HCEC 1CT (cell line): ENCODE data around the gene HMBS.
A peak's percentile ranks its signal among the peaks of the same experiment; 100 is the strongest.
"Not testable (repeated sequence)": the region's sequence is repeated elsewhere in the genome, so short reads cannot be mapped to it uniquely, and the experiment has no call there.

Experiments
- DNase-seq: peaks from one replicate; pipeline ENCODE4 v3.0.0-alpha.2; 2017

HMBS gene

DNA sequence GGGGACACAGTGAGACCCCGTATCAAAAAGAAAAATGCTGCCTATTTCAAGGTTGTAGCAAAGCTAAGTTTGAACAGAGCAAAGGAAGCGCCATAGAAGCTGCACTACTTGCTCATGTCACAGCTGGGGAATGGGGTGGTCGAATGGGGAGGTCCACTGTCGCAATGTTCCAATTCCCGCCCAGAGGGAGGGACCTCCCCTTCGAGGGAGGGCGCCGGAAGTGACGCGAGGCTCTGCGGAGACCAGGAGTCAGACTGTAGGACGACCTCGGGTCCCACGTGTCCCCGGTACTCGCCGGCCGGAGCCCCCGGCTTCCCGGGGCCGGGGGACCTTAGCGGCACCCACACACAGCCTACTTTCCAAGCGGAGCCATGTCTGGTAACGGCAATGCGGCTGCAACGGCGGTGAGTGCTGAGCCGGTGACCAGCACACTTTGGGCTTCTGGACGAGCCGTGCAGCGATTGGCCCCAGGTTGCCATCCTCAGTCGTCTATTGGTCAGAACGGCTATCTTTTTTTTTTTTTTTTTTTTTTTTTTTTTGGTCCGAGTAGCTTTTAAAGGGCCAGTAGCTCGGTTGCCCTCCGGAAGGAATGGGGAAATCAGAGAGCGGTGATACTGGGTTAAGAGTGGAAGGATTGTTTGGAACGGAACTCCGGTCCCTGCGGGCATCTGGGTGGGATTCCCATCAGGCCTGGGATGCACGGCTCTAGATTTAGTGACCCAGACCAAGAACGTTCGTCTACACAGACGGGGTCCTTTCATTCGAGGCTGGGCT is at the start of gene HMBS:
Gene HMBS (plus strand): TSS at position 219 of the 774 bp plus-strand sequence. CDS start 153 bp downstream, at position 372.
- DNase-seq: peak; percentile 94

DNA sequence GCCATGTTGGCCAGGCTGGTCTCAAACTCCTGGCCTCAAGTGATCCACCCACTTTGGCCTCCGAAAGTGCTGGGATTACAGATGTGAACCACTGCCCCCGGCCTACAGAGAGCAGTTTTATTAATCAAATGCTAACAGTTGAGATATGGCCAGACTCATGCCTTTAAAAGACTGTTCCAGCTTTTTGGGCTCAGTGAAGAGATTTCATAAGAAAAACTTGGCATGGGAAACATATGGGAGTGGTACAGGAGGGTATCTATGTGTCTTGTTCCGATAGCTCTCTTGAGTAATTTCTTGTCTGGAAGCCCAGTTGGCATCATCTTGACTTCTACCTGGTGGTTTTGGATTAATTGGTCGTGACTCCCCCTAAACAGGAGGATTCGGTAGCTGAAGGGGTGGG is 45.8 kb upstream of the HMBS start:
- no peak for DNase-seq

DNA sequence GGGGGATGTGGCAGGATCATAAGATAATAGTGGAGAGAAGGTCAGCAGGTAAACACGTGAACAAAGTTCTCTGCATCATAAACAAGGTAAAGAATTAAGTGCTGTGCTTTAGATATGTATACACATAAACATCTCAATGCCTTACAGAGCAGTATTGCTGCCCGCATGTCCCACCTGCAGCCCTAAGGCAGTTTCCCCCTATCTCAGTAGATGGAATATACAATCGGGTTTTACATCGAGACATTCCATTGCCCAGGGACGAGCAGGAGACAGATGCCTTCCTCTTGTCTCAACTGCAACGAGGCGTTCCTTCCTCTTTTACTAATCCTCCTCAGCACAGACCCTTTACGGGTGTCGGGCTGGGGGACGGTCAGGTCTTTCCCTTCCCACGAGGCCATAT is 45.2 kb upstream of the HMBS start:
- not testable (repeated sequence) for DNase-seq

DNA sequence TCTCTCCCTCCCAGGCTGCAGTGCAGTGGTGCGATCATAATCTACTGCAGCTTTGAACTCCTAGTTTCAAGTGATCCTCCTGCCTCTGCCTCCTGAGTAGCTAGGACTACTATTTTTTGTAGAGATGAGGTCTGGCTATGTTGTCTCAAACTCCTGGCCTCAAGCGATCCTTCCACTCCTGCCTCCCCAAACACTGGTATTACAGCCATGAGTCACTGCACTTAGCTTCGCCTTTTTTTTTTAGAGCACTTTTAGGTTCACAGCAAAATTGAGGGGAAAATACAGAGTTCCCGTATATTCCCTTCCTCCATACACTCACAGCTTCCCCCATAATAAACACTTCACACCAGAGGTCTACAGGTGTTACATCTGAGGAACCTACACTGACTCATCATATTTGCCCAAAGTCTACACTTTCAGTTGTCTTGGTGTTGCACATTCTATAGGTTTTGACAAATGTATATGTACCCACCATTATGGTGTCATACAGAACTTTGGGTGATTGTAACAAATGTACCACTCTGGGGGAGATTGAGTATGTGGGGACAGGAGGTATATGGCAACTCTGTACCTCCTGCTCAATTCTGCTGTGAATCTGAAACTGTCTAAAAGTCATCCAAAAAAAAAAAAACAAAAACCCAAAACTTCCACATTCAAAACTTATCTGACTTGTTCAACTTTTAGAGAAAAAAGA is 42.7 kb upstream of the HMBS start:
- no peak for DNase-seq

DNA sequence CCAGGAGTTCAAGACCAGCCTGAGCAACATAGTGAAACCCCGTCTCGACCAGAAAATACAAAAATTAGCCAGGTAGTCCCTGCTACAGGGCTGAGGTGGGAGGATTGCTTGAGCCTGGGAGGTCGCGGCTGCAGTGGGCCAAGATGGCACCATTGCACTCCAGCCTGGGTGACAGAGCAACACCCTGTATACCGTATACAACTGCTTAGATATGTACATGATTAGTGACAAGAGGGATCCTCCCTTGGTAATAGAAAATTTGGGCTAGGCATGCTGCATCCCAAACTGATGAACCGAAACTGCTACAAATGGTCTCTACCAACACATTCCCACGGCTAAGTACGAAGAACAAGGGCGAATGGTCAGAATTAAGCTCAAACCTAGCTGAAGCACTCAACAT is 41.8 kb upstream of the HMBS start:
- DNase-seq: no peak

DNA sequence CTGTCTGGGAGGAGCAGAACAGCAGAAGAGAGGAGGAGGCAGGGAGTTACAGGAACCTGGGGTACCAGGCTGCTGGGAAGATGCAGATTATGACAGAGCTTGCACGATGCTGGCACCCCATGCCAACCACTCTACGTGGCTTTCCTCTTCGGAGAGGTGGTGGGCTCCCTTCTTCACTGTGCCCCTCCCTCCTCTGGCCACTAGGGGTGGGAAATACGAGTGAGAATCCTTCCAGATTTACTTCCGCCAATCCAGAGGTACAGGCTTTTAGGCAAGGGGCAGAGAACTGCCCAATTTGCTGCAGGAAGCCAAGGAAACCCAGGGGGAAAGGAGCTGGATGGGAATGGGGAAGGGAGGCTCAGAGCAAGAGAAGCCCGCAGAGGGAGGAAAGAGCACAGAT is 40.0 kb upstream of the HMBS start:
- DNase-seq: no peak

DNA sequence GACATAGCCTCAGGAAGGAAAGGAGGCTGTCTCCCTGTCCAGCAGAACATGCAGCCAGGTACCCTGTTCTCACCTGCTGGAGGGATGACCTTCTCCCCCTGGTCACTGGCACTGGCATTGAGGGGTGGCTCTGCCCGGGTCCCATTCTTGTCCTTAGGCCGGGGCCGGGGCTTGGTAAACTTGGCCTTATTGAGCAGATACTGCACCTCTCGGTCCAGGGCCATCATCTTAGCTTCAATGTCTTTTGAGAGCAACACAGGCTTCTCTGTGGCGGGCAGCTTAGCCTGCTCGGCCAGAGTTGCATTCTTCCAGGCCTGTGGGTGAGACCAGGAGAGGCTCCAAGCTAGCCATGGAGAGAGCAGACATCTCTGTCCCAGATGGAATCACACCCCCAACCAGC is 38.2 kb upstream of the HMBS start:
- no peak for DNase-seq

DNA sequence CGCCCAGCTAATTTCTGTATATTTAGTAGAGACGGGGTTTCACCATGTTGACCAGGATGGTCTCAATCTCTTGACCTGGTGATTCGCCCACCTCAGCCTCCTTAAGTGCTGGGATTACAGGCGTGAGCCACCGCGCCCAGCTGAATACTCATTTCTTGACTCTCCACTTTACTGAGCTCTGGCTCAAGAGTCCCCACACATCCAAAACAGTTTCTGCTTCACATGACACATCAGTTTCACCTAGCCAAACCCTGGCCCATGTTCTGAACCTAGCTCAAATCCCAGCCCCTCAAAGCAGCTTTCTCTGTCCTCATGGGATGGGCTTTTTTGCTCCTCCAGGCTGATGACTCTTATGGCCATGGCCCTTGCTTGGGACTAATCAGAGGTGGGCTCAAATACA is 37.5 kb upstream of the HMBS start:
- DNase-seq: no peak

DNA sequence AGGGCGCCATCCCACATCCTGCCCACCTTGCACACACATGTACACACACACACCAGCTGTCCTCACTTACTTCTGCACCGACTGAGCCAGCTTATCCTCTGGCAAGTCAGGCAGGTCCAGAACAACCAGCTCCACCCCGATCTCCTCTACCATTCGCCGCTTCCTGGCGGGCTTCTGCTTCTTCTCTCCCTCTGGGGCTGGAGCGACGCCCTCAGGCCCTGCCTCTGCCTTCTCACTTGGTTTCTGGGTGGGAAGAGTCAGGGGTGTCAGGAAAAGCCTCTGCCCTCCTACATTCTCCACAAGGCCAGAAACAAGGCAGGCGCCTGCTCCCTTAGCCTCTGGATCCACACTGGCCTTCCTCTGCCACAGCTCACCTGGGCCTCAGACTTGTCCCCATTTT is 36.0 kb upstream of the HMBS start:
- no peak for DNase-seq

DNA sequence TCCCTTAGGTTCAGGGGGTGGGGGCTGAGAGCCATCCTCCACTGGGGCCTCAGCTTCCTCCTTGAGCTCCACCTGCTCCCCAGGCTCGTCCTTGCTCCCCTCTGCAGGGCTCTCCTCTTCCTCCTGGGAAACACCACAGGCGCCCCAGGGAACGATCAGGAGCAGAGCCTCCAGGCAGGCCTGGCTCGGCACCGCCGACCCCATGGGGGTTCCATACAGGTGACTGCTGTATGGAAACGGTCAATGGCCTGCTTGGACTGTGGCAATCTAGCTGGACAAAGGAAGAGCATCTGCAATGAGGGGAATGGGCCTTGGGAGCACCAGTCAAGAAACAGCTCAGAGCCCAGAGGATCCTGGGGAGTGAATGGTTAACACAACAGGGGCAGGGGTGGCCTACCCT is 35.6 kb upstream of the HMBS start:
- no peak for DNase-seq

DNA sequence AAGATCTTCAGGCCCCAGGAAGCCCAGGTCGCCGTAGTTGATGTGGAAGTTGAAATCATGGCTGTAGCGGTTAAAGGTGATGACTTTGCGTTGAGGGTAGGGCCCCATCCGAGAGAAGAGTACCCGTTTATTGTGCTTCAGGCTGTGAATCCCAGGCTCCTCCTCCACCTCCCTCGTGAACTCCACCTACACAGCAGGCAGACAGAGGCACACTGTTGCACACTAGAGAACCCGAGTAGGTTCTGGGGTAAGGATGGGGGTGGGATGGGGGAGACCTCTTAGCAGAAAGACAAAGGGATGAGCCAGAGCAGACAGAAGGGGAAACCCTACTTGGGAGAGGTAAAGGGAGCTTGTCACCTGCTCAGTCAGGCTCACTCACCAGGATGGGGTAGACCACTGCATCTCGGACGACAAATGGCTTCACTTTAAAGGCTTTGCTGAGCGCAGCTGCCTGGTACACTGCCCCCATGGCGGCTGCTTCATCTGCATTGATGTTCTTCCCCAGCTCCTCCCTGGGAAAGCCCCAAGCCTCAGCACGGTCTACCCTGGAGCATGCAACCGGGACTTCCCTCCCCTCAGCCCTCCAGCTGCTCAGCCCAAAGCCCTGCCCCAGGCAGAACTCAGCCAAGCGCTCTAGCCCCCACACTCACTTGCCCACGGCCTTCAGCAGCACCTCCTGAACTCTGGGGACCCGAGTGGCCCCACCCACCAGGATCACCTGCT is 33.1 kb upstream of the HMBS start:
- no peak for DNase-seq

DNA sequence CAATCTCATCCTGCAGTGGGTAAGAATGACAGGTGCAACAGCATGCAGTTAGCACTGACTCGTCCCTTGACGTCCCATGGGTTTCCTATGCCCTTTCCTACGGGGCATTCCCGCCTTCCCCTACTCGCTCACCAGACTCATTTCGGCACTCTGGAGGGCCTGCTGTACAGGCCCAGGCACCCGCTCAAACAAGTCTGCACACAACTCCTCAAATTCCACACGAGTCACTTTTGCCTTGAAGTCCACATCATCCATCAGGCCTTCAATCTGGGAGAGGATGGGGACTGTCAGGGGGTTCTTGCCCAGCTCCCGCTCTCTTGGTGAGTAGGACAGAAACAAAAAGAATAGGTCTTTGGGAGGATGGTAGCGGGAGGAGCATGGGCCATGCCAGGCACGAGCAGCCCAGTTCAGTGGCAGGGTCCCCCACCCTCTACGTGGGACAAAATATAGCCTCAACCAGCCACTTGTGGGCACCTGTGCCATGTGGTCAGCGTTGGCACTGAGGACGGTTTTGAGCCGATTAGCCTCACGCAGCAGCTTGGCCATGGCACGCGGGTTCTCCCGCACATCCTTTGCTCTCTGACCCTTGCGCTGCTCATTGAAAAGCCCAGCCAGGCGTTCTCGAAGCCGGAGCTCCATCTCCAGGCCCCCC is 32.4 kb upstream of the HMBS start:
- DNase-seq: no peak

DNA sequence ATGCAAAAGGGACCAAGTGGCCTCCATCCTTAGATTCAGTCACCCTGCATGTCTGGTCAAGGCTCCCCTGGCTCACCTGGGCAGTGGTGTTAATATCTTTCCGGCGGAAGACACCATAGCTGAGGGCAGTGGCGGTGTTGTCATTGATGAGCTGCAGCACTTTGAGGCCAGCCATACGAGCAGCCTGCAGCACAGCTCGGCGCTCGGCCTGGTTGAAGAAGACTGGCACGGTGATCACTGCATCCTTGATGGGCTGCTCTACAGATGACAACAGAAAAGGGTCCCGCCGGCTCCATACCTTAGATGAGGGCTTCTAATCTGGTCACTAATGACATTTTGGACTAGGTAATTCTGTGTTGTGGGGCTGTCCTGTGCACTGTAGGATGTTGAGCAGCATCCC is 30.3 kb upstream of the HMBS start:
- no peak for DNase-seq

DNA sequence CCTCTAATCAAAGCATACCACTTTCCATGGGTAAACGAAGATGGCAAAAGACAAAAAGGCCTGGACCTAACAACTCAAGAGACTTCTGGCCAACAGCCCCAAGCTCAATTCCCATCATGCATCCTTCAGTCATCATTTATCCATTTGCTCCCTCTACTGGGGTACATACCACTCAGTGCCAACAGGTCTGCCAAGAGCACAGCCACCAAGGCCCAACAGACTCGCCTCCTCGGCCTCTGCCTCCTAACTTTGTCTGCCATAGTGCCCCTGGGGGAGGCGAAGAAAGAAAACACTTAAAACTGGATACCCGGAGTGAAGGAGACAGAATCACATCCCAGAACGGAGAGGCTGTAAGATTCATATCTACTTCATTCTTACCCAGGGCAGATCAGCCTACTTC is 28.8 kb upstream of the HMBS start:
- DNase-seq: peak; percentile 44

DNA sequence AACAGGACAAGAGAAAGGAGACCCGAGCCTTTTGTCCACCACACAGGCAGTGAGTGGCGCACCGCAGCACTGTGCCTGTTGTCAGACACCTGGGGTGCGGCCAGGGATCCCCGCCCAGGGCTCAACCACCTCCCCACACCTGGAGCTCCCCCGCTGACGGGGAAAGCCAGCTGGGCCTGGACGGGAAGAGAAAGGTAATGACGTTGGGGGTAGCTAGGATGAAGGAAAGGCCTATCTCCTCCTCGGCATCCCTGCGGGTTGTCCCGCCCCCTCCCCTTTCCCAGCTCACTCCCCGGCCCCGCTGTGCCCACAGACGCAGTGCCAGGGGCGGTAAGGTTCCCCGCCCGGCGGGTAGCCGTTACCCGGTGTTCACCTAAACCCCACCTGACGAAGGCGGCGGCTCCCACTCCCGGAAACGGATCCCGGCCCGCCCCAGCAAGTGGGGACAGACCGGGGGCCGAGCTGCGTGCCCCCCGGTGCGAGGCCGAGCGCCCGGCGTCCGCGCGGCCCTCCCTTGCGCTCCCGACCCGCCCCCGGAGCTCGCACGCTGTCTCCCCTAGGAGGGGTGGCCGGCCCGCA is 28.2 kb upstream of the HMBS start:
- DNase-seq: no peak

DNA sequence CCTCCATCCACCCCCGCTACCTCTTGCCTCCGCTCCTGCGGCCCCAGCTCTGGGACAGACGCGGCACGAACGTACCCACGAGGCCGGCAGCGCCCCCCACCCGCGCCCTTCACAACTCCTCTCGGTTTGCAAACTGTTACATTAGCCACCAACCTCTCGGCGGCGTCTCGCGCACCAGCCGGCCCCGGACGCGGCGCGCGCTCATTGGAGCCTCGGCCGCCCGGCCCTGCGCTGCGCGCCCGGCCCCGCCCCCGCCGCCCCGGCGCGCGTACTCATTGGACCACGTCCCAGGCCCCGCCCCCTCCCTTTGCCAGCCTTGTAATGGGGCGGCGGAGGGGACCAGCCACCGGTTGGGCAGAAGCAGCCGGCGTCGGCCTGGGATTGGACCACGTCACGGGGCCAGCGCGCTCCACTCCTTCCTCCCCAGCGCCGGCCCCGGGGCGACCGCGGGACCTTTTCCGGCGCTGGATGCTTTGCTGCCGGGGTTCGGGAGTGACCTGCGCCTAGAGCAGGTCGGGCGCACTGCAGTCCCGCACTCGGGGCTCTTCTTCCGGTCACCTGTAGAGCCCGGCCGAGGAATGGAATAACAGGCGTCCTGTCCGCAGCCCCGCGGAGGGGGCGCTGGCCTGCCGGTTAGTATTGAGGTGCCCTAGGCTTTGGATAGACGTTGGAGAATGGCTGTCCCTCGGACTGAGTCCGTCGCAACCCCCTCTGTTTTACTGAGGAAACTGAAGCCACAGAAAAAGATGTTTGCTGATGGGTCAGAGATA is 27.5 kb upstream of the HMBS start, which contains the start of gene HYOU1:
Gene HYOU1 (minus strand): TSS at position 206 of the 770 bp plus-strand sequence. CDS start 1,045 bp downstream, outside the sequence.
- DNase-seq: peak; percentile 96

DNA sequence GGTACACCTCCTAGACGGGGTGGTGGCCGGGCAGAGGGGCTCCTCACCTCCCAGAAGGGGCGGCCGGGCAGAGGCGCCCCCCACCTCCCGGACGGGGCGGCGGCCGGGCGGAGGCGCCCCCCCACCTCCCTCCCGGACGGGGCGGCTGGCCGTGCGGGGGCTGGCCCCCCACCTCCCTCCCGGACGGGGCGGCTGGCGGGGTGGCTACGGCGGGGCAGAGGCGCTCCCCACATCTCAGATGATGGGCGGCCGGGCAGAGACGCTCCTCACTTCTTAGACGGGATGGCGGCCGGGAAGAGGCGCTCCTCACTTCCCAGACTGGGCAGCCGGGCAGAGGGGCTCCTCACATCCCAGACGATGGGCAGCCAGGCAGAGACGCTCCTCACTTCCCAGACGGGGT is 25.6 kb upstream of the HMBS start:
- not testable (repeated sequence) for DNase-seq

DNA sequence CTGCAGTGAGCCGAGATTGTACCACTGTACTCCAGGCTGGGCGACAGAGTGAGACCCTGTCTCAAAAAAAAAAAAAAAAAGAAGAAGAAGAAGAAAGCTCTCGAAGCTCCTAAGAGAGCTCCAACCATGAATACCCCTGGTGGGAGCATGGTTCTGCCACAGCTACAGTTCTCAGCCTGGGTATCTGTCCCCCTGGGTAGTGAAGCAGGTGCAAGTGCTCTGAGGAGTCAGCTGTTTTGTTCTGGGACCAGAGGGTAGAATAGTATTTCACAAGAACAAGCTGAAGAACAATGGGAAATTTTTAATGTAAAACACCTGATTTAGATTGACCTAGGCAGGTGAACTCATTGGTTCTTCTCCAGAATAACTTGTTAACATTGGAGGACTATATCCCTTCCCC is 23.4 kb upstream of the HMBS start:
- DNase-seq: no peak

DNA sequence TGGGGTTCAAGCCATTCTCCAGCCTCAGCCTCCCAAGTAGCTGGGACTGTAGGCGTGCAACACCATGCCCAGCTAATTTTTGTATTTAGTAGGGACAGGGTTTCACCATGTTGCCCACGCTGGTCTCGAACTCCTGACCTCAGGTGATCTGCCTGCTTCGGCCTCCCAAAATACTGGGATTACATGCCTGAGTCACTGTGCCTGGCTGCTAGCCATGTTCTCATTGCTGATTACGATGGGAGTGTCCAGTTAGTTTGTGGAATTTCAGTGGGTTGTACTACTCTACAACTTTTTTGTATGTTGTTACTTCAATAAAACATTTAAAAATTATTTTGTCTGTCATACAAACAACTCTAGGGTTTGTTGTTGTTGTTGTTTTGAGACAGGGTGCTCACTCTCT is 21.9 kb upstream of the HMBS start:
- DNase-seq: peak; percentile 71

DNA sequence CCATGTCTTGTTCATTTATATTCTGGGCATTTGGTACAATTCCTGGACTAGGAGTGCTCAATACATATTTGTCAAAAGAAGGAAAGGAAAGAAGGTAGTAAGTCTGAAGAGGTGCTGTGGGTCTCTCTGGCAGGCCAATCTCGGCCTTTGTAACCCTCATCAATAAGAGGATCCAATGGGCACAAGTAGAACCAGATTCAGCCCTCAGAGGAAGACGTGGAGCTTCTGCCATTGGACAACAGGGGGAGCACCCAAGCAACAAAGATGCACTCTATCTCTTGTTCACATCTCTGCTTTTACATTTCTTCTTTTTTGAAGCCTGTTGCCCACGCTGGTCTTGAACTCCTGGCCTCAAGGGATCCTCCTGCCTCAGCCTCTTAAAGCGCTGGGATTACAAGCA is 19.3 kb upstream of the HMBS start:
- DNase-seq: peak; percentile 28

DNA sequence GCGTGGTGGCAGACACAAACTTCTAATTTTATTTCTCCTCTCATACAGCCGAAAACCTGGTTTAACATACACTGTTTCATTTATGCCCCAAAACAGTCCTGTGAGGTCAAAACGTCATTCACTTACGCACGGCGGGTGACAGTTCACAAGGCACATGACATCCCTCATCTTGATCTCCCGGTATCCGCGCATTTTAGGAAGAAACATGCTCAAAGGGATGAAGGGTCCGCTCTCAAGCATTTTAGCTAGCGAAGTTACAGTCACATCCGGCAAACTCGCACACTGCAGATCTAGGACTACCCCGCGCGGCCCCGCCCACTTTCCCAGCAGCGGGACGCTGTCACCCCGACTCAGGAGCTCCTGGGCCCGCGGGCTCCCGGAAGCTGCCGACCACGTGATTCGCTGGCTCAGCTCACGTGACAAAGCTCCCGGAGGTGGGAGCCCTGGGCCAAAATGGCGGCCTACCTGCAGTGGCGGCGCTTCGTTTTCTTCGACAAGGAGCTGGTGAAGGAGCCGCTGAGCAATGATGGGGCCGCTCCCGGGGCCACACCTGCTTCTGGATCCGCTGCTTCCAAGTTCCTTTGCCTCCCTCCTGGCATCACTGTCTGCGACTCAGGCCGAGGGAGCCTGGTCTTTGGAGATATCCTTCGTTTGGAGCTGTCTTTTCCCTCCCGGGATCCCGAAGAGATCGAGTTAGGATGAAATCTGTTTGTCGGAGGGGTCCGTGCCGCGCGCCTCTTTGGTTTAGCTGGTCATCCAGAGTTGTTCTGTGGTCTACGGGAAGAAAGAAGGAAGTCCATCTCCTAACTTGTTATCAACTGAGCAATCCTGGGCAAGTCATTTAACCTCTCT is 17.1 kb upstream of the HMBS start, which contains the start of gene VPS11:
Gene VPS11 (plus strand): TSS at position 448 of the 852 bp plus-strand sequence. CDS start 6 bp downstream, at position 454.
- peak; percentile 97 for DNase-seq
